GM12891 (cell line): ENCODE data around the gene DENND5B.
A peak's percentile ranks its signal among the peaks of the same experiment; 100 is the strongest.
"Not testable (repeated sequence)": the region's sequence is repeated elsewhere in the genome, so short reads cannot be mapped to it uniquely, and the experiment has no call there.

ENCODE experiments used
- DNase-seq: peaks from one replicate; pipeline ENCODE4 v3.0.0; 2011; ENCODE audit warnings: low spot score; ENCODE audit not compliant: insufficient read length
- FAIRE-seq: peaks from 2 replicates; lab custom pipeline; 2011; peaks lifted over from hg19 to GRCh38; lab: Jason Lieb, UNC
- PAX5 ChIP-seq: IDR thresholded peaks from 2 replicates; pipeline ENCODE4 v1.6.1; 2011; ENCODE audit warnings: low read length, moderate library complexity, mild to moderate bottlenecking; ENCODE audit not compliant: insufficient read depth, severe bottlenecking
- POLR2A ChIP-seq: IDR thresholded peaks from 2 replicates; pipeline ENCODE4 v1.6.1; 2011; ENCODE audit warnings: low read depth, low read length, control low read depth
- POLR2AphosphoS5 ChIP-seq: IDR thresholded peaks from 2 replicates; pipeline ENCODE4 v1.6.1; 2011; ENCODE audit warnings: low read depth, low read length, control low read depth
- POU2F2 ChIP-seq: IDR thresholded peaks from 2 replicates; pipeline ENCODE4 v1.6.1; 2011; ENCODE audit warnings: low read depth, mild to moderate bottlenecking, control low read depth, low read length, moderate library complexity
- SPI1 ChIP-seq: IDR thresholded peaks from 2 replicates; pipeline ENCODE4 v1.6.1; 2011; ENCODE audit warnings: low read depth, low read length, control low read depth
- TAF1 ChIP-seq: IDR thresholded peaks from 2 replicates; pipeline ENCODE4 v1.6.1; 2011; ENCODE audit warnings: low read depth, low read length, control low read depth

DENND5B gene

GRCh38 chr12:31622038-31622437 lies 31.1 kb upstream of the DENND5B start:
- FAIRE-seq (no peak), DNase-seq (no peak)
- TF ChIP-seq SPI1 (no peak), POLR2AphosphoS5 (no peak), POU2F2 (no peak), TAF1 (no peak), PAX5 (no peak), POLR2A (no peak)

GRCh38 chr12:31620311-31620710 lies 29.4 kb upstream of the DENND5B start:
- DNase-seq (no peak), FAIRE-seq (no peak)
- TF ChIP-seq TAF1 (no peak), POLR2AphosphoS5 (no peak), POLR2A (no peak), POU2F2 (no peak), SPI1 (no peak), PAX5 (no peak)

GRCh38 chr12:31618228-31619025 lies 27.5 kb upstream of the DENND5B start:
- FAIRE-seq, result no peak
- no peak for TF ChIP-seq TAF1
- peak; percentile 42; the same call in 1 of the 2 replicates for TF ChIP-seq SPI1

GRCh38 chr12:31612819-31613218 lies 21.9 kb upstream of the DENND5B start:
- DNase-seq, result no peak
- TF ChIP-seq POU2F2, result no peak
- no peak for TF ChIP-seq PAX5
- TF ChIP-seq SPI1, result no peak
- no peak for TF ChIP-seq POLR2AphosphoS5
- no peak for TF ChIP-seq POLR2A
- TF ChIP-seq TAF1, result no peak
- FAIRE-seq, result no peak

More at GRCh38 chr12:31618228-31619025, 27.5 kb upstream of the DENND5B start:
- DNase-seq, result no peak

- DNase-seq, FAIRE-seq: not testable (repeated sequence)
Measured at GRCh38 chr12:31608299-31608698, 17.4 kb upstream of the DENND5B start.

GRCh38 chr12:31605531-31605930 lies 14.6 kb upstream of the DENND5B start:
- DNase-seq (no peak), FAIRE-seq (no peak)
- no peak for TF ChIP-seq POLR2AphosphoS5
- no peak for TF ChIP-seq POU2F2
- TF ChIP-seq SPI1, result no peak
- TF ChIP-seq PAX5, result no peak
- no peak for TF ChIP-seq TAF1
- no peak for TF ChIP-seq POLR2A

- DNase-seq (no peak), FAIRE-seq (peak; percentile 86)
- TF ChIP-seq SPI1, result peak; percentile 89
- no peak for TF ChIP-seq TAF1
- peak; percentile 65; the same call in 1 of the 2 replicates for TF ChIP-seq POU2F2
- TF ChIP-seq POLR2AphosphoS5, result no peak
- TF ChIP-seq PAX5, result peak; percentile 46
Measured at GRCh38 chr12:31603546-31604009, 12.6 kb upstream of the DENND5B start.

GRCh38 chr12:31600750-31601149 lies 9.8 kb upstream of the DENND5B start:
- no peak for TF ChIP-seq SPI1
- no peak for TF ChIP-seq PAX5
- no peak for TF ChIP-seq POLR2AphosphoS5
- TF ChIP-seq POLR2A, result no peak
- TF ChIP-seq TAF1, result no peak
- TF ChIP-seq POU2F2, result no peak
- DNase-seq (no peak), FAIRE-seq (no peak)

GRCh38 chr12:31600252-31600651 lies 9.3 kb upstream of the DENND5B start:
- FAIRE-seq (peak; percentile 85), DNase-seq (no peak)
- TF ChIP-seq TAF1 (no peak), SPI1 (no peak), POLR2A (no peak), POU2F2 (no peak), PAX5 (no peak)

- FAIRE-seq, result peak; percentile 82
Measured at GRCh38 chr12:31599053-31599452, 8.1 kb upstream of the DENND5B start.

More at GRCh38 chr12:31599053-31599452, 8.1 kb upstream of the DENND5B start:
- no peak for DNase-seq
- TF ChIP-seq POLR2A (no peak), POLR2AphosphoS5 (no peak), SPI1 (peak; percentile 55), POU2F2 (0 out of 2 replicates have a peak, but pooled peaks have one; percentile 24), PAX5 (peak; percentile 74), TAF1 (no peak)
